ENCODE results near the gene INSL3. TPM values are rescaled to one million over a fixed set of nuclear protein-coding genes. Genes with fewer than 3 reads are reported as not detected.

INSL3 gene
- total and polyA plus RNA-seq, 2 of the 13 experiments (the other 11 are each of a cell fraction or from before 2014, with no cell fraction given) = 0.30 TPM; not detected in 1

DNA sequence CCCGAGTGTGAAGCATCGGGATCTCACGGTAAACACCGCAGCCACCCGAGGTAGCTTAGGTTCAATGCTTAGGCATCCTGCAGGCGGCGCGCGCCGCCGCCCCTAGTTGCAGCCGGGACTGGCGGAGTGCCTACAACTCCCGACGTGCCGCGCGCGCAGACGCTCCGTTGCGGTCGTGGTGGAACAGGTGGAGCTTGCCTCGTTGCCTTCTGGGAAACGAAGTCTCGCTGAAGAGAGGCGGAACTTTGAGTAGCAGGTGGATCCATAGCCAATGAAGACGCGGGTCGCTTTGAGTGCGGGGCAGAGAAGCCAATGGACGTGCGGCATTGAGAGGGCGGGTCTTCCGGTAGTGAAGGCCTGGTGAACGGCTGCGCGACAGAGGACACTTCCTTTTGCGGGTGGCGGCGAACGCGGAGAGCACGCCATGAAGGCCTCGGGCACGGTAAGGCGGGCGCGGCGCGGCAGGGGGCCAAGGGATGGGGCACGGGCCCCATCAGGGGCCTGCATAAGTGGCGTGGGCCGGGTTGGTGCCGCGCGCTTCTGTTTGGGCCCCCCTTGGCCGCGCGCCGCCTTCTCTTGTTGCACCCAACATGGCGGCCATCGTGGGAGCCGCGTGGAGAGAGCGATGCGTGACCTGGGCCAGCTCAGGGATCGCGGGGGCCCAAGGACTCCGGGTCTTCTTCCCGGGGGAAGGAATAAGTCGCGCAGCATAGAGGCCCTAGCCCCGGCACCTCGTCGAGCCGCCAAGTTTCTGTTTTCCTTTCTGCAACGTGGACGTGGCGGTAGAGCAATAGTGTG, 38.4 kb upstream of the INSL3 start, which contains the start of gene RPL18A (continued):
- TF ChIP-seq RBM22 (optimal IDR thresholded peaks at IDR 0.05; ENCODE audit: low read length) (no peak), PHB2 (IDR thresholded peaks at IDR 0.05; ENCODE audit: partially characterized antibody) (no peak), ZNF720 (CRISPR knock-in tag; IDR thresholded peaks at IDR 0.05) (no peak), MTF2 (CRISPR knock-in tag; IDR thresholded peaks at IDR 0.05; ENCODE audit: borderline replicate concordance) (no peak), DR1 (CRISPR knock-in tag; IDR thresholded peaks at IDR 0.05) (peak; percentile 98), ATF7 (IDR thresholded peaks at IDR 0.05) (no peak), ATF7 (CRISPR knock-in tag; IDR thresholded peaks at IDR 0.05) (no peak), ZNF563 (CRISPR knock-in tag; IDR thresholded peaks at IDR 0.05) (peak; percentile 61; the same call in 1 of the 2 replicates), PHF21A (CRISPR knock-in tag; IDR thresholded peaks at IDR 0.05) (no peak; the same call in 1 of the 2 replicates), GLI4 (CRISPR knock-in tag; IDR thresholded peaks at IDR 0.05; ENCODE audit: borderline replicate concordance) (0 out of 2 replicates have a peak, but pooled peaks have one; percentile 78), HCFC1 (IDR thresholded peaks at IDR 0.05; ENCODE audit: low read depth, low read length) (peak; percentile 96), LCORL (IDR thresholded peaks at IDR 0.05) (no peak), LCORL (CRISPR knock-in tag; IDR thresholded peaks at IDR 0.05) (0 out of 2 replicates have a peak, but pooled peaks have one; percentile 16), ZNF207 (IDR thresholded peaks at IDR 0.05; ENCODE audit: borderline replicate concordance) (no peak), ZNF75D (CRISPR knock-in tag; IDR thresholded peaks at IDR 0.05; ENCODE audit: borderline replicate concordance) (no peak), NR1H2 (CRISPR knock-in tag; IDR thresholded peaks at IDR 0.05; ENCODE audit: borderline replicate concordance, low read depth) (no peak), GATA4 (IDR thresholded peaks at IDR 0.05; ENCODE audit: borderline replicate concordance, low read depth) (no peak), NCOA1 (CRISPR knock-in tag; IDR thresholded peaks at IDR 0.05) (no peak)
- TF ChIP-seq, protein P1, sequence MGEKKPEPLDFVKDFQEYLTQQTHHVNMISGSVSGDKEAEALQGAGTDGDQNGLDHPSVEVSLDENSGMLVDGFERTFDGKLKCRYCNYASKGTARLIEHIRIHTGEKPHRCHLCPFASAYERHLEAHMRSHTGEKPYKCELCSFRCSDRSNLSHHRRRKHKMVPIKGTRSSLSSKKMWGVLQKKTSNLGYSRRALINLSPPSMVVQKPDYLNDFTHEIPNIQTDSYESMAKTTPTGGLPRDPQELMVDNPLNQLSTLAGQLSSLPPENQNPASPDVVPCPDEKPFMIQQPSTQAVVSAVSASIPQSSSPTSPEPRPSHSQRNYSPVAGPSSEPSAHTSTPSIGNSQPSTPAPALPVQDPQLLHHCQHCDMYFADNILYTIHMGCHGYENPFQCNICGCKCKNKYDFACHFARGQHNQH (CRISPR knock-in tag; IDR thresholded peaks at IDR 0.05) = peak; percentile 73; the same call in 1 of the 2 replicates
- TF ChIP-seq, protein P2, sequence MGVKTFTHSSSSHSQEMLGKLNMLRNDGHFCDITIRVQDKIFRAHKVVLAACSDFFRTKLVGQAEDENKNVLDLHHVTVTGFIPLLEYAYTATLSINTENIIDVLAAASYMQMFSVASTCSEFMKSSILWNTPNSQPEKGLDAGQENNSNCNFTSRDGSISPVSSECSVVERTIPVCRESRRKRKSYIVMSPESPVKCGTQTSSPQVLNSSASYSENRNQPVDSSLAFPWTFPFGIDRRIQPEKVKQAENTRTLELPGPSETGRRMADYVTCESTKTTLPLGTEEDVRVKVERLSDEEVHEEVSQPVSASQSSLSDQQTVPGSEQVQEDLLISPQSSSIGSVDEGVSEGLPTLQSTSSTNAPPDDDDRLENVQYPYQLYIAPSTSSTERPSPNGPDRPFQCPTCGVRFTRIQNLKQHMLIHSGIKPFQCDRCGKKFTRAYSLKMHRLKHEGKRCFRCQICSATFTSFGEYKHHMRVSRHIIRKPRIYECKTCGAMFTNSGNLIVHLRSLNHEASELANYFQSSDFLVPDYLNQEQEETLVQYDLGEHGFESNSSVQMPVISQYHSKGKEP (CRISPR knock-in tag; IDR thresholded peaks at IDR 0.05) = no peak
- TF ChIP-seq, protein P3, sequence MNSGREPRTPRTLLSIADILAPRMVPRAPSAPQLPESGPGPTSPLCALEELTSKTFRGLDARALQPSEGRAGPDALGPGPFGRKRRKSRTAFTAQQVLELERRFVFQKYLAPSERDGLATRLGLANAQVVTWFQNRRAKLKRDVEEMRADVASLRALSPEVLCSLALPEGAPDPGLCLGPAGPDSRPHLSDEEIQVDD (CRISPR knock-in tag; IDR thresholded peaks at IDR 0.05; ENCODE audit: borderline replicate concordance) = no peak
- TF ChIP-seq, protein P4, sequence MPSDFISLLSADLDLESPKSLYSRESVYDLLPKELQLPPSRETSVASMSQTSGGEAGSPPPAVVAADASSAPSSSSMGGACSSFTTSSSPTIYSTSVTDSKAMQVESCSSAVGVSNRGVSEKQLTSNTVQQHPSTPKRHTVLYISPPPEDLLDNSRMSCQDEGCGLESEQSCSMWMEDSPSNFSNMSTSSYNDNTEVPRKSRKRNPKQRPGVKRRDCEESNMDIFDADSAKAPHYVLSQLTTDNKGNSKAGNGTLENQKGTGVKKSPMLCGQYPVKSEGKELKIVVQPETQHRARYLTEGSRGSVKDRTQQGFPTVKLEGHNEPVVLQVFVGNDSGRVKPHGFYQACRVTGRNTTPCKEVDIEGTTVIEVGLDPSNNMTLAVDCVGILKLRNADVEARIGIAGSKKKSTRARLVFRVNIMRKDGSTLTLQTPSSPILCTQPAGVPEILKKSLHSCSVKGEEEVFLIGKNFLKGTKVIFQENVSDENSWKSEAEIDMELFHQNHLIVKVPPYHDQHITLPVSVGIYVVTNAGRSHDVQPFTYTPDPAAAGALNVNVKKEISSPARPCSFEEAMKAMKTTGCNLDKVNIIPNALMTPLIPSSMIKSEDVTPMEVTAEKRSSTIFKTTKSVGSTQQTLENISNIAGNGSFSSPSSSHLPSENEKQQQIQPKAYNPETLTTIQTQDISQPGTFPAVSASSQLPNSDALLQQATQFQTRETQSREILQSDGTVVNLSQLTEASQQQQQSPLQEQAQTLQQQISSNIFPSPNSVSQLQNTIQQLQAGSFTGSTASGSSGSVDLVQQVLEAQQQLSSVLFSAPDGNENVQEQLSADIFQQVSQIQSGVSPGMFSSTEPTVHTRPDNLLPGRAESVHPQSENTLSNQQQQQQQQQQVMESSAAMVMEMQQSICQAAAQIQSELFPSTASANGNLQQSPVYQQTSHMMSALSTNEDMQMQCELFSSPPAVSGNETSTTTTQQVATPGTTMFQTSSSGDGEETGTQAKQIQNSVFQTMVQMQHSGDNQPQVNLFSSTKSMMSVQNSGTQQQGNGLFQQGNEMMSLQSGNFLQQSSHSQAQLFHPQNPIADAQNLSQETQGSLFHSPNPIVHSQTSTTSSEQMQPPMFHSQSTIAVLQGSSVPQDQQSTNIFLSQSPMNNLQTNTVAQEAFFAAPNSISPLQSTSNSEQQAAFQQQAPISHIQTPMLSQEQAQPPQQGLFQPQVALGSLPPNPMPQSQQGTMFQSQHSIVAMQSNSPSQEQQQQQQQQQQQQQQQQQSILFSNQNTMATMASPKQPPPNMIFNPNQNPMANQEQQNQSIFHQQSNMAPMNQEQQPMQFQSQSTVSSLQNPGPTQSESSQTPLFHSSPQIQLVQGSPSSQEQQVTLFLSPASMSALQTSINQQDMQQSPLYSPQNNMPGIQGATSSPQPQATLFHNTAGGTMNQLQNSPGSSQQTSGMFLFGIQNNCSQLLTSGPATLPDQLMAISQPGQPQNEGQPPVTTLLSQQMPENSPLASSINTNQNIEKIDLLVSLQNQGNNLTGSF (CRISPR knock-in tag; IDR thresholded peaks at IDR 0.05) = peak; percentile 59
